ENCODE results near the gene IFNLR1.

The IFNLR1 gene

GRCh38 chr1:24151175-24151533, 35.9 kb downstream of the IFNLR1 start:
- DNase-seq (ENCODE audit: low read depth): no peak
- no peak overlapping the region for H3K4me3 ChIP-seq (ENCODE audit: low read length)
- TF ChIP-seq CTCF (conservative IDR thresholded peaks at IDR 0.05; ENCODE audit: low read depth, low read length): no peak

DNA sequence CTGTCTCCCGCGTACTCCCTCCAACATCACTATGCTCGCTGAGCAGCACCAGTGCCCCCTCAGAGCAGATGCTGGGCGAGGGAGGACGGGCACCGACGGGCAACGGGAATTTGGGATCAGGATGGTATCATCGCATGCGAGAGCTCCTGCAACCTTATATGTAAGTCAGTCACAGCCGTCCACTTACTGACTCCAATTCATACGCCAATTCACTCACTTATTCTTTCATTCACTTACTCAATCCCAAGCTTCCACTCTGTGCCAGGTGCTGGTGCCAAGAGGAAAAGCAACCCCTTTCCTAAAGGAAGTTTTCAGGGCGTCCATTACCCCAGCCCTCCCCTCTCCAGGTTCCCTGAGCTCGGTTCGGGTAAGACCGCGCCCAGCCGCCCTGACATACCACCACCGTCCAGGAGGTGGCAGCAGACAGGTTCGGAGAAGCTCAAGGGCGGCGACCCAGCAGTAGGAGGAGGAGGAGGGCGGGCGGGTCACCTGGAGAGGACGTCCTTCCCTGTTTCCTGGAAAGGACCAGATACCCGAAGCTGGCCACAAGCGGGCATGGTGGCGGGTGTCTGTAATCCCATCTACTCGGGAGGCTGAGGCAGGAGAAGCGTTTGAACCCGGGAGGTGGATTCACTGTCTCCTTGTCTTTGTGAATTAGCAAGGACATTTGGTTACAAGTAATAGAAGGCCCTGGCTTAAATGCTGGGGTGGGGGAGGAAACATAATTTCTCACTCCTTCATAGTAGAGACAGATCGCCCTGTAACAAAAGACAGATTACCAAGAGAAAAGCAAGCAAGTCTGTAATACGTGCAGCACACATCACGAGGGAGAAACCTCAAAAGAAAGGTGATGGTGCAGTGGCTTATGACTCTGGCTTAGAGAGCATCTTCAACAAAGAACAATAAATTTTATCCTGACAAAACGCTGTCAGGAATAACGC, 36.6 kb downstream of the IFNLR1 start:
- TF ChIP-seq CTCF (conservative IDR thresholded peaks at IDR 0.05; ENCODE audit: low read depth, low read length): peak; percentile 78
- peak; percentile 26 for DNase-seq (ENCODE audit: low read depth)
- H3K4me3 ChIP-seq (ENCODE audit: low read length): peak overlapping the region; percentile 31

GRCh38 chr1:24149866-24150233, 37.2 kb downstream of the IFNLR1 start:
- H3K4me3 ChIP-seq (ENCODE audit: low read length): no peak overlapping the region
- TF ChIP-seq CTCF (conservative IDR thresholded peaks at IDR 0.05; ENCODE audit: low read depth, low read length): no peak
- DNase-seq (ENCODE audit: low read depth): no peak

- H3K4me3 ChIP-seq (ENCODE audit: low read length): no peak overlapping the region
- no peak for DNase-seq (ENCODE audit: low read depth)
- no peak for TF ChIP-seq CTCF (conservative IDR thresholded peaks at IDR 0.05; ENCODE audit: low read depth, low read length)
Measured at GRCh38 chr1:24147816-24148215, 39.3 kb downstream of the IFNLR1 start.

GRCh38 chr1:24147194-24147593, 39.9 kb downstream of the IFNLR1 start:
- no peak for TF ChIP-seq CTCF (conservative IDR thresholded peaks at IDR 0.05; ENCODE audit: low read depth, low read length)
- no peak overlapping the region for H3K4me3 ChIP-seq (ENCODE audit: low read length)
- no peak for DNase-seq (ENCODE audit: low read depth)

- no peak for DNase-seq (ENCODE audit: low read depth)
- no peak within 1 kb of the TSS for H3K4me3 ChIP-seq (ENCODE audit: low read length)
- TF ChIP-seq CTCF (conservative IDR thresholded peaks at IDR 0.05; ENCODE audit: low read depth, low read length): no peak
Measured at GRCh38 chr1:24142546-24143534, 44.2 kb downstream of the IFNLR1 start, which contains the start of gene IL22RA1. IL22RA1 (minus strand) TSS chr1:24143140; CDS start chr1:24143082, 58 bp downstream.

All from retinal pigment epithelial cell (primary cell).